HEK293T (cell line): ENCODE measurements around the gene ARRDC1.

Source experiments
- ARNT ChIP-seq: fragments of 450-650 bp; IDR thresholded peaks from 2 replicates; pipeline ENCODE4 v1.6.1; 2017; ENCODE audit warnings: mild to moderate bottlenecking
- CTBP1 ChIP-seq: fragments of 450-650 bp; IDR thresholded peaks from 2 replicates; pipeline ENCODE4 v1.6.1; 2016; ENCODE audit warnings: borderline replicate concordance
- FOXA1 ChIP-seq: fragments of 450-650 bp; IDR thresholded peaks from 2 replicates; pipeline ENCODE4 v1.6.1; 2016; ENCODE audit warnings: mild to moderate bottlenecking
- HDGF ChIP-seq: fragments of 450-650 bp; IDR thresholded peaks from 2 replicates; pipeline ENCODE4 v1.6.1; 2017; ENCODE audit warnings: antibody characterized with exemption, borderline replicate concordance
- LEF1 ChIP-seq: fragments of 450-650 bp; IDR thresholded peaks from 2 replicates; pipeline ENCODE4 v1.6.1; 2017; ENCODE audit warnings: mild to moderate bottlenecking, borderline replicate concordance
- SP1 ChIP-seq: fragments of 450-650 bp; IDR thresholded peaks from 2 replicates; pipeline ENCODE4 v1.6.1; 2017
- SUZ12 ChIP-seq: fragments of 450-650 bp; IDR thresholded peaks from 2 replicates; pipeline ENCODE4 v1.6.1; 2016; ENCODE audit warnings: mild to moderate bottlenecking
- ZNF384 ChIP-seq: fragments of 450-650 bp; IDR thresholded peaks from 2 replicates; pipeline ENCODE4 v1.6.1; 2016
- TF ChIP-seq, protein P1 (sequence below): fragments of 450-650 bp; IDR thresholded peaks from 2 replicates; pipeline ENCODE4 v1.6.1; 2016

DNA sequence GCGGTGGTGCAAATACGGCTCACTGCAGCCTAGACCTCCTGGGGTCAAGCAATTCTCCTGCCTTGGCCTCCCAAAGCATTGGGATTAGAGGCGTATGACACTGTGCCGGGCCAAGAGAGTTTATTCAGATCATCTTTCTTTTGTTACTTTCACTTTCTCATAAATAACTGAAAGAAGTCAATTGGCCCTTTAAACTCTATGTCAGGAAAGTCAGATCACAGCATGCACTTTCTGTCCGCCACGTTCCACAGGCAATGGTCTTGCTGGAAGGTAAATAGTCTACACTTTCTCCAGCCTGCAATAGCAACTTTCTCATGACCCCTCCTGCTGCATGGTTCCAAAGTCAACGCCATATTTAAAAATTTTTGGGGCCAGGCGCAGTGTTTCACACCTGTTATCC, 6.5 kb upstream of the ARRDC1 start:
- TF ChIP-seq CTBP1 (no peak), HDGF (no peak), FOXA1 (no peak), SUZ12 (no peak), ARNT (no peak), ZNF384 (no peak), SP1 (no peak), LEF1 (no peak)
- TF ChIP-seq, protein P1, sequence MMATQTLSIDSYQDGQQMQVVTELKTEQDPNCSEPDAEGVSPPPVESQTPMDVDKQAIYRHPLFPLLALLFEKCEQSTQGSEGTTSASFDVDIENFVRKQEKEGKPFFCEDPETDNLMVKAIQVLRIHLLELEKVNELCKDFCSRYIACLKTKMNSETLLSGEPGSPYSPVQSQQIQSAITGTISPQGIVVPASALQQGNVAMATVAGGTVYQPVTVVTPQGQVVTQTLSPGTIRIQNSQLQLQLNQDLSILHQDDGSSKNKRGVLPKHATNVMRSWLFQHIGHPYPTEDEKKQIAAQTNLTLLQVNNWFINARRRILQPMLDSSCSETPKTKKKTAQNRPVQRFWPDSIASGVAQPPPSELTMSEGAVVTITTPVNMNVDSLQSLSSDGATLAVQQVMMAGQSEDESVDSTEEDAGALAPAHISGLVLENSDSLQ = no peak
